HG02885 (cell line): ENCODE measurements around the gene SUB1.

Source experiments
- ATAC-seq: cut with Tn5 transposase; IDR thresholded peaks from one replicate; pipeline ENCODE4 v1.9.1; 2021; ENCODE audit warnings: mild to moderate bottlenecking; ENCODE audit not compliant: unreplicated experiment, poor library complexity

Gene SUB1

DNA sequence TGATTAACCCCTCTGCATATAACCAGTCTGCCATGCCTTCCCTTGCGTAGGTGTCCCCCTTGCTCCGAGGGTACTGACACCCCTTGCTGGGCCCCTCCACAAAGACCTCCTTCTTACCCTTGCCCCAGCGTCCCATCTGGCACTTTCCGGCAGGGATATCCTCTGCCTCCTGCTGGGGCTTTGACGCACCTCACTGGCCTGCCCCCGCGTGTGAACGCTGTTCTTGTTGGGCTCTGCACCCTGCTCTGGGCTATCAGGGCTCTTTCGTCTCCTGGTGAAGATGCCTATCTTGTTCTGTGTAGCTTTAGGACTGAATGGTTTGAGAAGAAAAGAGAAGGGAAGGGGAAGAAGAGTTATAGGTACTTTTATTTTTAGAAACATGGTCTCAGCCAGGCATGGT lies 53.0 kb downstream of the SUB1 start:
- ATAC-seq: no peak

- no peak for ATAC-seq
Observed at GRCh38 chr5:32639943-32640342, 54.6 kb downstream of the SUB1 start.

DNA sequence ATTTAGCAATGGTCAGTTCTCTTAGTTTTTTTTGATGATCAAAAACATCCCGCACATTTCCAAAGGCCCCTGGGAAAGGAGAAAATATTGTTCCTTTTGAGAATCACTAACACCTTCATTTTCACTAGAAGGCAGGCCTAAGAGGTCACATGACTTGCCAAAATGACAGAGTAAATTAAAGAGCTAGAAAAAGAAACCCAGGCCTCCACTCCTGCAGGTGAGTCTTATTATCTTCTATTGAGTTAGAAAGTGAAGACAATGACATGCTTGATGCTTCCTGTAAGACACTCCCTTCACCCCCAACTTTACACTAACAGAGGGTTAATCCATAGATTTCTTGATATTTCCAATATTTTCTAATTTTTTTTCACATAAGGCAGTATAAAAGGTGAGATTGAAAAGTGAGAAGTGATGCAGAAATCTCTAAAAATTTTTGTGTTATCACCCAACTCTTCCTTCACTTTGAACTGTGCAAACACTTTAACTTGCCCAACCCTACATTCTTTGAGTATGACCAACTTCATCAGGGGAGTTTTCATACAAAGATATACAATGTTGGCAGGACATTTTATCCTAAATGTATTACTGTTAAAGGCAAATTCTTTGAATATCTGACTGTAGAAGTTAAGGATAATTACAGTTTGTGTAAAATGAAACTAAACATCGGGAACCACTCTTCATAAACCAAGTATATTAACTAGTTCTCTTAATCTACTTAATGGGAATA lies 57.1 kb downstream of the SUB1 start:
- ATAC-seq: no peak

DNA sequence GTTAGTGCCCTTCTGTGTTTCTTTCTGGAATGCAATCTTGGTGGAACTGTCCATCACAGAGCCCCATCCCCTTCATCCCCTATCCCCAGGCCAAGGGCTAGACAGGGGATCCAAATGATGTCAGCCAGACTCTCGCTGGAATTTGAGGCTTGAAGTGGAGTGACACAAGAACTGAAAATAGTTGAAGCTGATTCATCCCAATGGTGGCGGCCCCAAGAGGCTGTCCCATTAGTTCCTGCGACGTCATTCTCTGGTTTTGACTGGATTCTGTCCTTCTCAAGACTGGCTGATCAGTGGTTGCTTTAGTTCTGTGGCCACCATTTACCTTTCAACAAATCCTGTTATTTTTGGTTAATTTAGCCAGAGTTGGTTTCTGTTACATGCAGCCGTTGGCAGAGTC lies 59.9 kb downstream of the SUB1 start:
- ATAC-seq: peak; percentile 62

GRCh38 chr5:32646061-32646969 lies 61.0 kb downstream of the SUB1 start:
- no peak for ATAC-seq

GRCh38 chr5:32651088-32651487 lies 65.7 kb downstream of the SUB1 start:
- no peak for ATAC-seq

- no peak for ATAC-seq
Observed at GRCh38 chr5:32651638-32652037, 66.3 kb downstream of the SUB1 start.
